ENCODE results near the gene DCTD.
"Not testable (repeated sequence)": the region's sequence is repeated elsewhere in the genome, so short reads cannot be mapped to it uniquely, and the experiment has no call there.

The DCTD gene

DNA sequence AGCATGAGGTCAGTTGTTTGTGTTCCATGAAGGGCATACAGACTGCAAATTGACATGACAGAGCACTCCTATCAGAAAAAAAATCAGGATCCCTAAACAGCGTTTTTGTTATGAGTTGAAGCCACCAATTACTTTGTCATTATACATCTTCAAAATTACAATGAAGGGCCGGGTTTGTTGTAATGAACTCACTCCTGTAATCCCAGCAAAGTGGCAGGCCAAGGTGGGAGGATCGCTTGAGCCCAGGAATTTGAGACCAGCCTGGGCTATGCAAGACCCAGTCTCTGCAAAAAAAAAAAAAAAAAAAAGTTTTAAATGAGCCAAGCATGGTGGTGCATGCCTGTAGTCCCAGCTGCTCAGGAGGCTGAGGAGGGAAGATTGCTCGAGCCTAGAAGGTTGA is 3.5 kb upstream of the DCTD start:
- DNase-seq = no peak

DNA sequence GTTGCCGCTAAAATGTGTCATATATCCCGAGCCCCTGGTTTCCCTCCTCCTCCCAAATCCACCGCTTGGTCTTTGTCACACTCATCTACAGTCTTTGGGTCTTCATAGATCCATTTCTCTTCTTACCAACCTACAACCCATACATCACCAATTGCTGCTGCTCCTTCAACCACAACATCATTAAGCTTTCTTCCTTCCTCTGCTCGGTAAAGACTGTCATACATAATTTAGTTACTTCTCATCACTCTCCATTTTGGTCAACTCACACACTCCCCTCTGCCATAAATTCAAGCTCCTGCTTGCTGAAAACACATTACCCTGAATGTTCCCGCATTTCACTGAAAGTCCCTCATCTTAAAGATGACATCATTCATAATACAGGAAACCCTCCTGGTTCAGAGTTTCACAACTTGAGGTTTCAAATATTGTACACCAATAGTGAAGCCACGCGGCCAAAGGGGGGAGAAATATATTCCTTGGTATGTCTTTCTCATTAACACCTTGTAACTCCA is 1.7 kb upstream of the DCTD start:
- DNase-seq = no peak

DNA sequence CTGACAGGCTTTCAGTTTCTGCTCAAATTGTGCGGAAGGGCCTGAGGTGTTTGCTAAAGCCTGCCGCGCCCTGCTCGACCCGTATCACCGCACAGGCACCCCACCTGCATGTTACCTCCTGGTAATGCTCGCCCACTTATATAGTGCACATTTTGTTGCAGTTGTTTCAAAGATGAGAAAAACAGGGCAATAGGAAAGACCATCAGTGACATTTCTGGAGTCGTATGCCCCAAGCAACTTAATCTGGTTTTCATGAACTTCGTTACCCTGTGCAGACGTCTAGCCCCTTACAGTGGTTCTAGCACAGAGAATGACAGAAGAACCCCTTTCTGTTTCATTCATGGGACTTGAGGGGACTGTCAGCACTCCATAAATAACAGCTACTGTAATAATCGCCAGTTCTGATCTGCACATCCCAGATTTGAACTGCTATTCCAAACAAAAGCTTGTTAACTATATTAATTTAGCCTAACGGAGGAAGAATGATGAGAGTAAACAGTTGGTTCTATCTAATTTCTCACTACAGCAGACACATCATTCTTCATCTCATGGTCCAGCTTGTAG is 940 bp upstream of the DCTD start:
- DNase-seq = no peak

DNA sequence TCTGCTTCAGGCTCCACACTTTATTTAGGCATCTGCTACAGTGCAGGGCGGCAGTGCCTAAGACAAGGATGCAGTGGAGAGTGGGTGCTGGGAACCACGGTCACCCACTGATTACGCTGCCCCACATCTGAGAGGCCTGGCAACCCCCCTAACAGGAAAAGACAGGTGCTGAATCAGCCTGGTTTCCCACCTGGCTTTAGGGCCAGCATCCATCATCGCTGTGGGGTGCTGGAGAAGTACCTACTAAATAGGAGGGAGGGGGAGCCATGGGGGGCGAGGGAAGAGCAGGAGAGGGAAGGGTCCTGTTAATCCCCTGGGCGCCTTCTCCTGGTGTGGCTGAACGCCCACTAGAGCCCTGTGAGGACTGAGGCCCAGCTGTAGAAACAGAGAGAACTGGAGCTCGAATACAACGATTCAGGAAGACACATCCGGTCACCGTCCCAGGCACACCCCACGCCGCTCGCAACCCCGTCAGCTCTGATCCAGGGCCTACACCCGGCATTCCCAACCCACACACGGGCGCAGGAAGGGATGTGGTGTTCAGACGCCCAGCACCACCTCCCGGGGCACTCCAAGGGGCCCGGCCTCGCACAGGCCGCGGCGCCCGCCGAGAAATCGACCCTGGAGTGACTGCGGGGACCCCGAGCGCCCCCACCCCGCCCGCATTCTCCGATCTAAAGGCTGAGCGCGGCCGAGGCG is 554 bp downstream of the DCTD start:
- DNase-seq = peak in 1 of 2 experiments; percentile 7

DNA sequence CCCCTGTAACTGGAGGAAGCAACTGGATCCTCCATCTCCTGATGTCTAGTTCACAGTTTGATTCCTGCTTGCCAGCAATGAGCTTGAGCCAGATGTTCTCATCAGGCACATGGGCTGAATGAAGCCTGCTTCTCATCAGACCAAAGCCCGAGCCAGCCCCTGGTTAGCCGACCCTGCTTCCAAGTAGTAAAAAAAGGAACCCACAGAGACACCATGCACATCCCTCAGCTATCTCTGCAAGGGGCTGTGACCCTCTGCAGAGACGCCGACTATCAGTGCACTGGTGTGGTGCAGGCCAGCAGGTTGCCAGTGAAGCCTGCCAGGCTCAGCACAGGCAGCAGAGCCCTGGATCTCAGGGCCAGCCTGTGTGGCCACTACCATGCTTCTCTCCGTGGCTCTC is 2.8 kb downstream of the DCTD start:
- DNase-seq = no peak

DNA sequence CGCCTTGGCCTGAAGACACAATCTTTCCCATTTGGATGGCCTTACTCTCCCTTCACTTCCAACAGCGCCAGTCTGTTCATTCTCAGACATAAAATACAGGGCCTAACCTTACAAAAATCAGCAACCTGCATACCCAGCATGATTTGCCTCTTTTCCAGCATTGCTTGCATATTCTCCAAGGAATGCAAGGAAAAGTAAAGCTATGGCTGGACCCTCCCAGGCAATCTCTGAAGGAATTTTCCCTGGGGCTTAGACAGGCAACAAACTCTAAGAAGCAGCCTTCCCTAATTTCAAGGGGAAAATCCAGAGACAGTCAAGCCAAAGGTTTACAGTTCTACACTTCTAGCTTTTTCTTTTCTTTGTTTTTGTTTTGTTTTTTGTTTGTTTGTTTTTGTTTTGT is 3.6 kb downstream of the DCTD start:
- no peak for DNase-seq

DNA sequence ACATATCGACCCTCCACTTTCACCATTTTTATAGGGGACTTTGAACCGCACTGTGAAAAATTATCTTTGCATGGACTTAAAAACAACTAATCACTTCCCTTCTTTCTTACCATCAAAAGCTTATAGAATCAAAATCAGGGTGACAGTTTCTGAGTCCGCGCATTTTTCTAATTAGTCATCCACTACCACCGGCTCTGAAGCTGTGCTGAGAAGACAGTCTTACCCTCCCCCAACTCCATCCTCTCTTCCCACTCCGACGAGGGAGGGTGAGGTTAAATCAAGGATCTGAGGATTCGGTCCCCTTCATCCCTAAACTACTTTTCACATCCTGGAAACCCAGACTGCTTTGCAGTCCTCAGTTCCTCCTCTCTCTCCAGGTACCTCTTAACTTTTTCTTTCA is 4.2 kb downstream of the DCTD start:
- no peak for DNase-seq

DNA sequence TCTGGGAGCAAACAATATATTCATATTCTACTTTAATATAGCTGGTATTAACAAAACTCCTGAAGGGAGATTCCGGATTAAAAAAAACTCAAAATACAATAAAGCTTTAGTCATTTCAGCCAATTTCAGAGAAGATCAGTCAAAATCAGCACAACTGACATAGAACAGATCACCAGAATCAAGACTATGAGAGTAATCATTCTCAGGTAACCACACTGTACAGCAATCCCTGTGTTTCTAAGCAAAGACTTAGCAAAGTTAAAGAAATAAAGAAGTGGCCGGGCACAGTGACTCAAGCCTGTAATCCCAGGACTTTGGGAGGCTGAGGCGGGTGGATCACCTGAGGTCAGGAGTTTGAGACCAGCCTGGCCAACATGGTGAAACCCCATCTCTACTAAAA is 9.1 kb downstream of the DCTD start:
- DNase-seq = no peak

DNA sequence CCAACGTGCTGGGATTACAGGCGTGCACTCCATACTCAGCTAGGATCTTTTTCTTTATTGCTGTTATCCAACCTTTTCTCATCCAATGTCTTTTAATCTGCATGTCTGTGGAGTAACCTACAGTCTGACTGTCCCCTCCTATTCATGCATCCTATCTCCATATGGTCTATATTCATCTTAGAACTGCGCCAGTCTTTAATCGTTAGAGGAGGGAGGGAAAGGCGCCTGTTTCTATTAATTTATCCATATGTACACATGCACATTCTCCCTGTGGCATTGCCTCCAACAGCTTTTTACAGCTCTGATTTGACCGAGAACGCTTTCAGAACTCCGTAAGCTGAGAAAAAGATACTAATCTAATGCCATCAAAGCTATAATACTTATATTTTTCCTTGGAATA is 9.8 kb downstream of the DCTD start:
- no peak for DNase-seq

DNA sequence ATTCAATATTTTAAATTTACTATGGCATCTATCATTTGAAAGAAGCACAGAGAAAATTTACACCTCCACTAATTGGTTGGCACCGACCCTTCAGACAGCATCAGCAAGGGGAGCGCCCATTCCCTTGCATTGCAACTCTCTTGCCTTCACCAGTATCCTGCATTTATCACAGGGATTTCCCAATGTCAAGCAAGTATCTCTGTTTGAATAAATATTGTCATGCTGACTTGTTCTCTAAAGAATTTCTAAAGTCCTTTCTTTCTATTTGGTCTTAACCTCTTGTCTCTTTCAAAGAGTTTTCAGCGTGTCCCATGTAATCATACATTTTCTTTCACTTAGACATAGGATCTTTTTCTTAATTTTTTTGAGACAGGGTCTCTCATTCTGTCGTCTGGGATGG is 10.4 kb downstream of the DCTD start:
- no peak for DNase-seq

DNA sequence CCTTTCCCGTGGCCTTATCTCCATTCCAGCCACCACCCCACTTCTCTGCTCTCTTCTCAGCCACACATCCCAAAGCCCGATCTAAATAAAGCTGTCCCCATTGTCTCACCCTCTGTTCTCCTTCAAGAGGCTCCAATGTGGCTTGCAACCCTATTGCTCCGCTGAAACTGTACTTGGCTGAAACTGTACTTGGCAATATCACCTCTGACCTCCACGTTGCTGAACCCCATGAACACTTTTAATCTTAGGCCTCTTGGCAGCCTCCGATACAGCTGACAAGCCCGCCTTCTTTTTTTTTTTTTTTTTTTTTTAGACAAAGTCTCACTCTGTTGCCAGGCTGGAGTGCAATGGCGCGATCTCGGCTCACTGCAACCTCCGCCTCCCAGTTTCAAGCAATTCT is 12.1 kb downstream of the DCTD start:
- DNase-seq = no peak

DNA sequence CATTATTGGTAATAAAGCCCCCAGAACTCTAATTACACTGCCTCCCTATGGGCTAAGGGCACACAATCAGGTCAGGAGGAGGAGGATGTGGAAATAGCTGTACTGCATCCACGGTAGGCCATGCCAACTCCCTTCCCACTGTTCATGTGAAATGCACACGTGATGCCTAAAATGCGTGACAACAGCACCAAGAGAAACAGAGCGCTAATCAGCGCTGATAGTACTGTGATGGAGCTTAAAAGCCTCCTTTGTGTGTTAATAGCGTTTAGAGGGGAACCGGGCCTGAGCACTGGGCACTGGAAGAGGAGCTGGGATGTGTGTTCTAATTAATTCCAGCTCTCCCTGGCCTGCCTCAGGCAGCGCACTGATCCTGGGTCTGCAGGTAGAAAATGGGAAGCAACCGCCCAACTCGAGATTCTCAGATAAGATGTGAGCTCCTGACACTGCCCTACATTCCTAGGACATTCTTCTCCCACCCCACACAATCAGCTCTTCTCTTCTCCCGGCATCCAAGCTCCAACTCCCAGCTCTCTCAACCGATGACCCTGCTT is 12.9 kb downstream of the DCTD start:
- DNase-seq = no peak

DNA sequence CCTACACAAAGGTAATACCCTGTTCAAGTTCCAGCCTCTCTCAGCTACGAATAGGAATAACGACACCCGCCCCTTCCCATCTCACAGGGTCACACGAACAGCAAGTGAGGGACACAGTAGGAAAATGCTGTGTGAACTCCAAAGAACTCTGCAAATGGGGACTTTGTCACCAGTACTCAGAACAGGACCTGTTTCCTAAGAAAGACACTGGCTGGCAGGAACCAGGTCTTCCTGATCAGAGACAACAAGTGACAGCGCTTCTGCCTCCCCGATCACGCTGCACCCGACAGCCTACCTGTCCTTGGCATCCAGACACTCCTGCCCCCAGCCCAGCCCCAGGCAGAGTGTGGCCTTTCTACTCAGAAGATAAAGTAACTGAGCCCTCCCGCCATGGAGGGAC is 14.2 kb downstream of the DCTD start:
- no peak for DNase-seq

DNA sequence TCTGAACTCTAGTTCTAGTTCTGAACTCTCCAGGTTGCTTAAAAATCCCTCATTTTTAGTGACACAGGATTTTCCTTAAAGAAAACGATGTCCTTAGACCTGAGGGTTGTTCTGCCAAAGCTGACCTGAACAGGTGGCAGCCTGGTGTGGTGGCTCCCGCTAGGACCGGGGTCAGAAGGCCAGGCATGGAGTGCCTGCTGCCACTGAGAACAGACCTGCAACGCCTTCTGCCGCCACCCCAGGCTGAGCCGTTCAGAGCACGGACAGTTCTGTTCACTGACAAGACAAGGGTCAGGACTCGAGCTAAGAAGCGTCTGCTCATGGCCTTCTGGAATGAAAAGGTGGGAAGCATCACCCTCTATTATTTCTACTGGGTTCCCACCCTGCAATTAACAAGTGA is 15.8 kb downstream of the DCTD start:
- no peak for DNase-seq

DNA sequence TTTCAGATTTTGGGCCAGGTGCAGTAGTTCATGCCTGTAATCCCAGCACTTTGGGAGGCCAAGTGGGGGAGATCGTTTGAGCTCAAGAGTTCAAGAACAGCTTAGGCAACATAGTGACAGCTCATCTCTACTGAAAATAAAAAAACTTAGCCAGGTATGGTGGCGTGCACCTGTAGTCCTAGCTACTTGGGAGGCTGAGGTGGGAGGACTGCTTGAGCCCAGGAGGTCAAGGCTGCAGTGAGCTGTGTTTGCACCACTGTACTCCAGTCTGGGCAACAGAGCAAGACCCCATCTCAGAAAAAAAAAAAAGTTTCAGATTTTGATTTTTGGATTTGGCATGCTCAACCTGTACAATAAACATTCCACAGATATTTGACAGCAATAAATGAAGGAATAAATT is 17.2 kb downstream of the DCTD start:
- DNase-seq = not testable (repeated sequence)

DNA sequence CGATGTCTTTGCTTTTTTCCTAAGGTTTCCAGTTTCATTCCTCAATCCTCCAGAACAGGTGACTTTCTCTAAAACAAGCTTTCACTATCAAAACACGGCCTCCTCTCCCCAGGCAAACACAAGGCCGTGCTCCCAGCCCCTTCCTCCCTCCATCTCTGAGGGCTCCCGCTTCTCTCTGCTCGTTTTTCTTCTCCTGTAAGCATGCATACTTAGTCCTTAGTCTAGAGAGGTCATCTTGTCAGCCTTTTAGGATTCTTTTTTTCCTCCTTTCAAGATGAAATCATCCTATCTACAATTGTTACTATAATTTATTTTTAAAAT is 18.7 kb downstream of the DCTD start:
- no peak for DNase-seq

DNA sequence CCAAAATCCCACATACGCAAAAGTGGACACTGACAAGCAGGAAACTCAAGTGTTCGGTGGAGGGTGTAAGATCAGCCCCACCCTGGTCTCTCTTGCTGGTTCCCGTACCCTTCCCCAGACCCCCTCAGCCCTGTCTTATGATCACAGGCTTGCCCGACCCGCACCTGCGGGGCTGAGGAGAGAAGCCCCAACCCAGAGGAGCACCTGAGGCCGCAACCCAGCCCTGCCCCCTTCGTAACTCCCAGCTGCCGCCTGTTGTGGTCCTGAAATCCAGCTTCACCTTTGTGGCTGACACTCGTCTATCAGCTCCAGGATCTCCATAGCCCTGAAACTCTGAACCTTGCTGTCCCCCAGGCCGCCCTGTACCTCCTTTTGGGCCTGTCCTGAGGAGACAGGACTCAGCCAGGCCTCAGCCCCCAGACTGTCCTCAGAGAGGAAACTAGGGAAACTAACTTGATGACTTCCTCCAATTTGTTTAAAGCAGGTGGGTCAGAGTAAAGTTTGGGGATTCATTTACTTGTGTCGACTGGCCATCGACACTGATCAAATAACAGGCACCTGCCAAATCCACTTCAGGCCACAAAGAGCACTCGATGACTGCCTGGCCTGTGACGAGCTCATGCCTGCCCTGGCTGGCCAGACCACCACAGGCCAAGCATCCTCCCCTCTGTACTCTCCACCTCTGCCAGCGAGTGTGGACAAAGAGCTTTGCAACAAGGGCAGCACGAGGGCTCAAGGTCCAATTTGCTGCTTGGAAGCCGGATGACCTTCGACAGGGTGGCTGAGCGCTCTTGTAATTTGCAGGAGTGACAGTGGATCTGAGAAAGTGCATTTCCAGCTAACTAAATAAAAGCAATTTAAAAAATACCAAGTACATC is 19.3 kb downstream of the DCTD start:
- DNase-seq = no peak

DNA sequence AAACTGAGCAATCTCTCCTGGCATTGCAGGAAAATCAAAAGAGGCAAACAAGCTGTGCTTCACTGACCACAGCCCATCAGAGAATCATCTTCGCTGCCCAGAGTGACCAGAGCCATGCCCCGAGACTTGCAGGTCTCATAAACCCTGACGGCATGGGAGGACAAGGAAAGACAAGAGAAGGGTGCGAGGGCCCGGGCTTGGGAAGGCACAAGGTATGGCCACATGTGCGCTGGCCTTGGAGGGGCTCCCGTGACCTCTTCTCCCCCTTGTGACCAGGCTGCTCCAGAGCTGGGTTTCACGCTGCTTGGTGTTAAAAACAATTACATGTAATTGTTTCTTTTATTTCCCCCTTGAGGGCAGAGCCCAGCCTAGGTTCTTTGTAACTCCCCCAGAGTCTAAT is 20.8 kb downstream of the DCTD start:
- DNase-seq = no peak

DNA sequence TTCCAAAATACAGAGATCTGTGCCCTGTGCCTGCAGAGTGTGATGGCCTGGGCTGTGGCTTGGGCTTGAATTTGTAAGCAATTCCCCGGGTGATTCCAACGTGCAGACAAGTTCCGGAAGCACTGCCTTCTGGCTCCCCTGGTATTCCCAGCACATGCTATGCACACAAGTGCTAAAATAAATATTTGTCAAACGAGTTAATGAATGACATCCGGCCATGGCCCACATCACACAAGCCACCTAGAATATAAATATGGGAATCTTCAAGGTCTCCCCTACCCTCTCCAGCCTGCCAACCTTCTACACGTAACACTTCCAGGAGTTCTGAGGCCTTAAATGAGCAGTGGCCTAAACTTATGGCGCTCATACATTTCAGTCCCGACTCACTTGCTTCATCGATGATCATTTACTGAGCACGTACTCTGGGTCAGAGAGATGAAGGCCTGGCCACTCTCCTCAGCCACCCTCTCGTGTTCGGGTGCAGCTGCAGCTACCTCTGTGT is 21.3 kb downstream of the DCTD start:
- DNase-seq = no peak

DNA sequence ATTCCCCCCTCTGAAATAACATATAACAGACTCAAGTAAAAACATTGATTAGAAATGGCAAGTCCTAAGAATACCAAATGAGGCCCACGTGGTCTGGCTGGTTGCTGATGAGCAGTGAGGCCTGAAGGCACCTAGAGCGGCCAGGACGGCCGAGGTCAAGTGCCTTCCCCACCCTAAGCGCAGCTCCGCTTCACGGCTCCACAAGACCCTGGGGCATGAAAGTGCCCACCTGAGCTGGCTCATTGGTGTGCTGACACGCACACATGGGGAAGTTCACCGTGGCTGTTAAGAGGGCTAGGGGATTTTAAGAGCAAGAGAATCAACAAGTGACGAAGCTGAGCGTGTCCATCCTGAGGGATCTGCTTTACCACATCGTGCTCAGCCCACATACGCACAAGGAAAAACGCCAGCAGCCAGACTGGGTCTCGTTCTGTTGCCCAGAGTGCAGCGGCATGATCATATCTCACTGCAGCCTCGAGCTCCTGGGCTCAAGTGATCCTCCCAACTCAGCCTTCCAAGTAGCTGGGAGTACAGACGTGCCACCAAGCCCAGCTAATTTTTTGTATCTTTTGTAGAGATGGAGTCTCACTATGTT is 22.4 kb downstream of the DCTD start:
- no peak for DNase-seq

DNA sequence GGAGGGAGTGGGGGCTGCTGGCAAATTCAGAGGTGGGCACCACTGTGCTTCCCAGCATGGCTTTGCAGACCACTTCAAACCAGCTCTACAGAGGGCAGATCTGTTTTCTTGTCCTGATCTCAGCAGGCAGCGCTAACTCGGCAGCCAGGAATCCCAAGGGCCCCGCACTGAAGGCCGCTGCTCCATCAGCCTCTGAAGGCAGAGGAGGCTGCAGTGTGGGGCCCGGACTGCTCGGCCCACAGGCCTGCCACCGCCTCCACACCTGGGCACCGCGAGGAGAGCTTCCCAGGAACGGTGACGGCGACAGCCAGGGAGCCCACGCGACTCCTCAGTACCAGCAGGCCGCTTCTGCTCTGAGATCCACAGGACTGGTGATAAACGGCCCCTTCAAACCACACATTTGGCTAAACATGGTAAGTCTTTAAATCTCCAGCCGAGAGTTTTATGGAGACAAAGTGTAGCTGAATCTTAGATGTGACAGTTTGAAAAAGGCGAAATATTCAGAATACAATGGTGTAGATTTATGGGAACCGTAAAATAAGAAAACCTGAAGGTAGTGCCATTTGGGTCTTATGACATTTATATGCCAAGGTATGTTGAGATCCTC is 23.6 kb downstream of the DCTD start:
- no peak for DNase-seq

DNA sequence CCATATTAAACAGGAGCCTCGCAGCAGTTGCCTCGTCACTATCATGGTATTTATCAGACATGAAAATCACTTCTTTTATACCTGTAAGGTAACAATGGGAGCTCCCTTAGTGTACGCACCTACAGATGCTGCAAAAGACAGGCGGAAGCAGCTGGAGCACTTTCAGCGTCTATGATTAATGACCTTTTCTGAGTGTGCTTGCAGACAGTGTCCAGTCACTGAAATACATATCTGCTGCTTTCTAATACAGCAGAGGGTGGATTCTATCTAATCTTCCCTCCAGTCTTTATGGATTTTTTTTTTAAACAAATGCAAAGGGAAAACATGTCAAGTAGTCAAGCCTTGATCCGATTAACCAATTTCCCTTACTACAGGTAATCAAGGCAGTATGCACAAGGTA is 24.1 kb downstream of the DCTD start:
- no peak for DNase-seq

DNA sequence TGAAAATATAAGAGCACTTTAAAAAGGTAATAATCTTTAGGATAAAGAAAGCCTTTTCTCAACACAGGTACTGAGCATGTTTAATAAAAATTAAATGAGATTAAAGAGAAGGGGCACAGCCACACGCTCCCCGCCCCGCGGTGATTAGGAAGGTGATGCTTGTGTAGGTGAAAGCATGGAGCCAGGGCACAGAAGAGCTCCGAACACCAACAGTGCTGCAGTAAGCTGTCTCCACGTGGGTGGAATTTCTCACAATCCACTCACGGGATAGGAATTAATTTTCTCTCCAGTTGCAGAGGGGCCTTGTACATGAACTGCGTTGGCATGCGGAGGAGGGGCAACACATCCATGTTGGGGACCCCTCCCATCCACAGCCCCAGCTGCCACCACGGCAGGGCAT is 27.0 kb downstream of the DCTD start:
- no peak for DNase-seq
